GM12878 (cell line): ENCODE results near the gene SEC24C. TPM values are rescaled to one million over a fixed set of nuclear protein-coding genes. Genes with fewer than 3 reads are reported as not detected.

ENCODE experiments used
- ATAC-seq: fragments of 200-7000 bp; cut with Tn5 transposase; 3 replicates; pipeline ENCODE4 v1.9.1; 2020; ENCODE audit warnings: mild to moderate bottlenecking, moderate library complexity
- BruUV-seq: library from RNA; stranded (reverse); fragments of 400-500 nt; replicated peaks from 2 replicates; lab custom pipeline; 2021; lab: Mats Ljungman, UMichigan
- CTCF ChIA-PET: fragments of 300-600 bp; sonication (Branson Sonifier 250); formaldehyde crosslinking; extraction: SDS; loops from one replicate; lab custom pipeline; 2021; ENCODE audit warnings: inconsistent platforms; lab: Yijun Ruan, JAX
- POLR2A ChIA-PET: fragments of 350-600 bp; formaldehyde crosslinking; extraction: SDS; loops from one replicate; lab custom pipeline; 2021; ENCODE audit warnings: inconsistent platforms; lab: Charles Lee
- RAD21 ChIA-PET: fragments of 300-600 bp; sonication (Branson Sonifier 250); formaldehyde crosslinking; loops from one replicate; lab custom pipeline; 2023; ENCODE audit warnings: antibody characterized with exemption; ENCODE audit not compliant: unreplicated experiment; lab: Charles Lee
- SMC1A ChIA-PET: fragments of 300-600 bp; sonication (Branson Sonifier 250); formaldehyde crosslinking; loops from one replicate; lab custom pipeline; 2023; ENCODE audit not compliant: unreplicated experiment, uncharacterized antibody; lab: Charles Lee
- DNase-seq: peaks from one replicate; pipeline ENCODE4 v3.0.0-alpha.2; 2011; ENCODE audit warnings: low read depth, low spot score
- FAIRE-seq: peaks from 3 replicates; lab custom pipeline; 2011; peaks lifted over from hg19 to GRCh38; lab: Jason Lieb, UNC
- H2AFZ ChIP-seq: 2 replicates; pipeline ENCODE4 v1.6.0; 2011; ENCODE audit warnings: low read depth, low read length, control low read depth; ENCODE audit not compliant: control insufficient read depth
- H3K27ac ChIP-seq: 2 replicates; pipeline ENCODE4 v1.5.1; 2011; ENCODE audit warnings: control low read depth; ENCODE audit not compliant: control insufficient read depth, insufficient read depth
- H3K27me3 ChIP-seq, 2 experiments: replicated peaks in 1 of 2; 2 replicates each; pipeline versions ENCODE4 v1.6.0 to v1.6.1; 2011; ENCODE audit warnings: low read length in 1 of 2; ENCODE audit not compliant: control insufficient read depth in 2 of 2, insufficient read depth in 2 of 2
- H3K36me3 ChIP-seq, 2 experiments: 2 replicates each; pipeline ENCODE4 v1.5.1; 2011; ENCODE audit warnings: low read length in 1 of 2; ENCODE audit not compliant: control insufficient read depth in 2 of 2, insufficient read depth in 2 of 2
- H3K4me1 ChIP-seq: 2 replicates; pipeline ENCODE4 v1.6.1; 2011; ENCODE audit warnings: mild to moderate bottlenecking, low read length, moderate library complexity, mixed read lengths; ENCODE audit not compliant: control insufficient read depth, insufficient read depth
- H3K4me2 ChIP-seq: 2 replicates; pipeline ENCODE4 v1.6.0; 2011; ENCODE audit warnings: control low read depth; ENCODE audit not compliant: control insufficient read depth, insufficient read depth
- H3K4me3 ChIP-seq: fragments of 200-600 bp; sonication (generic); 2 replicates; pipeline ENCODE4 v1.5.1; 2016
- H3K79me2 ChIP-seq: 2 replicates; pipeline ENCODE4 v1.6.0; 2011; ENCODE audit warnings: low read length; ENCODE audit not compliant: control insufficient read depth, insufficient read depth
- H3K9ac ChIP-seq: 2 replicates; pipeline ENCODE4 v1.8.0; 2011; ENCODE audit warnings: low read length, control low read depth, mixed read lengths; ENCODE audit not compliant: control insufficient read depth, insufficient read depth
- H3K9me3 ChIP-seq: replicated peaks from 3 replicates; pipeline ENCODE4 v1.5.1; 2011; ENCODE audit warnings: mild to moderate bottlenecking, low read length; ENCODE audit not compliant: control insufficient read depth, insufficient read depth
- H4K20me1 ChIP-seq: 2 replicates; pipeline ENCODE4 v1.6.0; 2011; ENCODE audit not compliant: control insufficient read depth, insufficient read depth
- CHD1 ChIP-seq: IDR thresholded peaks from 2 replicates; pipeline ENCODE4 v1.6.1; 2012; ENCODE audit warnings: low read depth, low read length, improper control_type of control experiment
- KDM1A ChIP-seq: fragments of 200-600 bp; sonication (generic); IDR thresholded peaks from 2 replicates; pipeline ENCODE4 v1.6.1; 2016; ENCODE audit warnings: borderline replicate concordance
- WGBS: methylation state at CpG from one replicate; pipeline ENCODE4 v1.1.6; 2016; ENCODE audit warnings: low lambda C conversion rate; ENCODE audit not compliant: insufficient replicate concordance, insufficient coverage; ENCODE audit errors: missing lambda C conversion rate; 5-methylcytosine and 5-hydroxymethylcytosine counted together
- in situ Hi-C: fragments of 300-500 bp; cut with MboI; formaldehyde crosslinking; loops from 9 replicates; pipeline ENCODE4 v1.14.3; 2018; ENCODE audit warnings: mixed read lengths
- intact Hi-C: fragments of 100-400 bp; cut with micrococcal nuclease; formaldehyde crosslinking; loops from one replicate; pipeline ENCODE4 v1.14.2; 2022; ENCODE audit not compliant: unreplicated experiment
- polyA plus RNA-seq, 11 experiments: library from polyadenylated mRNA; depleted of rRNA in 4 of 11; unstranded in 6 of 11; stranded (reverse) in 5 of 11; fragments of >200 nt; fragmentation: Nextera tagmentation in 4 of 11; fragmentation: Illumina TruSeq in 1 of 11; extraction: Ambion mirVana in 4 of 11; extraction: Trizol in 1 of 11; gene quantifications; 1 replicate in 1 of 11; 2 replicates in 10 of 11; pipeline versions ENCODE4 v1.2.1 to v1.2.3, GENCODE V29; 2011 to 2016; ENCODE audit warnings: inconsistent platforms in 2 of 11, missing spikeins in 2 of 11, low read depth in 1 of 11
- total RNA-seq, 4 experiments: library from RNA; depleted of rRNA in 3 of 4; stranded (reverse); fragments of >200 nt in 3 of 4; fragmentation: Illumina TruSeq in 1 of 4; extraction: Trizol in 1 of 4; gene quantifications; 2 replicates each; pipeline versions ENCODE4 v1.2.1 to v1.2.3, GENCODE V29; 2013 to 2021
- TF ChIP-seq, protein P1 (sequence below): IDR thresholded peaks from 2 replicates; pipeline ENCODE4 v1.6.1; 2011; ENCODE audit warnings: borderline replicate concordance, low read depth, mild to moderate bottlenecking, moderate library complexity, mixed read lengths, low read length; ENCODE audit not compliant: insufficient read depth; ENCODE audit errors: extremely low read length
- TF ChIP-seq, protein P2 (sequence below): fragments of 450-650 bp; IDR thresholded peaks from 2 replicates; pipeline ENCODE4 v1.6.1; 2017; ENCODE audit warnings: antibody characterized with exemption, mild to moderate bottlenecking, moderate library complexity

Gene SEC24C
- total and polyA plus RNA-seq, 10 of the 15 experiments (the other 5 are each of a cell fraction or from before 2014, with no cell fraction given): 12.7 to 117 (median 73.8) TPM

DNA sequence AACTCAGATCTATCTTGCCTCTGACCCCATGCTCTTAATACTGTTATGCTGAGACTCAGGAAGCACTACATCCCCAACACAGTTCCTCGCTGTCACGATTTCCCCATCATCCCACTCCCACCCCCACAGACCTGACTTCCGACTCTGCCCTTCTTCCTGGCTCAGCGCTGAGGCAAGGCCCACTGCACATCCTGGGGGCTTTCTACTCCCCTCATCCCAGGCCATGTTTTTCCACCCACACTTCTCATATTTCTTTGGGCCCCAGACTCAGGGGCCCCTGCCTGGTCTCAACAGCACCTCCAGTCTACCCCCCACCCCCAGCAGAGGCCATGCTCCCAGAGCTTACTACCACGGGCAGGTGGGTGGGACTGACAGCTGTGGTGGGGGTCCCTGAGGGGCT is 74.9 kb downstream of the SEC24C start:
- DNase-seq: no peak
- no peak for FAIRE-seq
- no peak overlapping the region for H3K27ac ChIP-seq
- BruUV-seq: no TSS peak
- ChIA-PET POLR2A (interaction anchor here (0.6 kb wide), 1 partner anchor 1270 kb away, joined by 3 read pairs; no protein-coding TSS in a partner anchor), RAD21 (interaction anchor here (1.6 kb wide), 1 partner anchor 61 kb away, joined by 3 read pairs; no protein-coding TSS in a partner anchor), CTCF (interaction anchor here (0.6 to 0.8 kb wide), 2 partner anchors 263 to 498 kb away, joined by 3 read pairs; no protein-coding TSS in a partner anchor), SMC1A (no interaction called here)
- WGBS: 88% methylated on average over 5 of the region's 5 CpGs
- H3K27me3 ChIP-seq: no peaks in the 10 kb centered on the region
- H3K4me3 ChIP-seq: no peak overlapping the region
- H3K9me3 ChIP-seq: no peaks in the 10 kb centered on the region
- H3K36me3 ChIP-seq: peaks cover 6 to 7% of the 10 kb centered on the region in 2 experiments
- no peak overlapping the region for H3K9ac ChIP-seq
- in situ Hi-C loops (no loop called here), intact Hi-C loops (no loop called here)
- no peak for TF ChIP-seq KDM1A
- TF ChIP-seq, protein P1, sequence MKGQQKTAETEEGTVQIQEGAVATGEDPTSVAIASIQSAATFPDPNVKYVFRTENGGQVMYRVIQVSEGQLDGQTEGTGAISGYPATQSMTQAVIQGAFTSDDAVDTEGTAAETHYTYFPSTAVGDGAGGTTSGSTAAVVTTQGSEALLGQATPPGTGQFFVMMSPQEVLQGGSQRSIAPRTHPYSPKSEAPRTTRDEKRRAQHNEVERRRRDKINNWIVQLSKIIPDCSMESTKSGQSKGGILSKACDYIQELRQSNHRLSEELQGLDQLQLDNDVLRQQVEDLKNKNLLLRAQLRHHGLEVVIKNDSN: no peak
- TF ChIP-seq, protein P2, sequence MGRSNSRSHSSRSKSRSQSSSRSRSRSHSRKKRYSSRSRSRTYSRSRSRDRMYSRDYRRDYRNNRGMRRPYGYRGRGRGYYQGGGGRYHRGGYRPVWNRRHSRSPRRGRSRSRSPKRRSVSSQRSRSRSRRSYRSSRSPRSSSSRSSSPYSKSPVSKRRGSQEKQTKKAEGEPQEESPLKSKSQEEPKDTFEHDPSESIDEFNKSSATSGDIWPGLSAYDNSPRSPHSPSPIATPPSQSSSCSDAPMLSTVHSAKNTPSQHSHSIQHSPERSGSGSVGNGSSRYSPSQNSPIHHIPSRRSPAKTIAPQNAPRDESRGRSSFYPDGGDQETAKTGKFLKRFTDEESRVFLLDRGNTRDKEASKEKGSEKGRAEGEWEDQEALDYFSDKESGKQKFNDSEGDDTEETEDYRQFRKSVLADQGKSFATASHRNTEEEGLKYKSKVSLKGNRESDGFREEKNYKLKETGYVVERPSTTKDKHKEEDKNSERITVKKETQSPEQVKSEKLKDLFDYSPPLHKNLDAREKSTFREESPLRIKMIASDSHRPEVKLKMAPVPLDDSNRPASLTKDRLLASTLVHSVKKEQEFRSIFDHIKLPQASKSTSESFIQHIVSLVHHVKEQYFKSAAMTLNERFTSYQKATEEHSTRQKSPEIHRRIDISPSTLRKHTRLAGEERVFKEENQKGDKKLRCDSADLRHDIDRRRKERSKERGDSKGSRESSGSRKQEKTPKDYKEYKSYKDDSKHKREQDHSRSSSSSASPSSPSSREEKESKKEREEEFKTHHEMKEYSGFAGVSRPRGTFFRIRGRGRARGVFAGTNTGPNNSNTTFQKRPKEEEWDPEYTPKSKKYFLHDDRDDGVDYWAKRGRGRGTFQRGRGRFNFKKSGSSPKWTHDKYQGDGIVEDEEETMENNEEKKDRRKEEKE: no peak
- TF ChIP-seq CHD1: no peak
- H3K79me2 ChIP-seq: no peaks in the 10 kb centered on the region
- H2AFZ ChIP-seq: no peak overlapping the region
- no peaks in the 10 kb centered on the region for H3K4me1 ChIP-seq
- no peak for ATAC-seq
- H3K4me2 ChIP-seq: no peak overlapping the region
- no peaks in the 10 kb centered on the region for H4K20me1 ChIP-seq
